GM19467 (cell line): Measurements from ENCODE around the gene ARHGEF12.

Experiments
- ATAC-seq: cut with Tn5 transposase; IDR thresholded peaks from one replicate; pipeline ENCODE4 v1.9.1; 2021; ENCODE audit warnings: mild to moderate bottlenecking, moderate library complexity; ENCODE audit not compliant: unreplicated experiment

Gene ARHGEF12

DNA sequence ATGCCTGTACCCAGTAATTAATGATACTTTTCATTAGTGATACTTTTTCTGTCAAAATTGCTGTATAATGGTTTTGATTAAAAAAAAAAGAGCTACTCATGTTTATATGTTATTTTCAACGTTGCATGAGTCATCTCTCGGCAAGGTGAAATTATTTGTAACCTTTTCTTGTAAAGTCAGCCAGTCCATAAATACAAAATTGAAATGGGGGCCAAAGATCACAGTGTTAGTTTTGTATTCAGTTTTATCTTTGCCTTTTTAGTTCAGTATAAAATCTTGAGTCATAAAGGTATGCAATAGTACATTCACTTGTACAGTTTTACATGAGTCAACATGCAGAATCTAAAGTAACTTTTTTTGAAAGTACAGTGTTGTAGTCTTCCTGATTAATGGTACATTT is 4.3 kb downstream of the ARHGEF12 start:
- no peak for ATAC-seq

DNA sequence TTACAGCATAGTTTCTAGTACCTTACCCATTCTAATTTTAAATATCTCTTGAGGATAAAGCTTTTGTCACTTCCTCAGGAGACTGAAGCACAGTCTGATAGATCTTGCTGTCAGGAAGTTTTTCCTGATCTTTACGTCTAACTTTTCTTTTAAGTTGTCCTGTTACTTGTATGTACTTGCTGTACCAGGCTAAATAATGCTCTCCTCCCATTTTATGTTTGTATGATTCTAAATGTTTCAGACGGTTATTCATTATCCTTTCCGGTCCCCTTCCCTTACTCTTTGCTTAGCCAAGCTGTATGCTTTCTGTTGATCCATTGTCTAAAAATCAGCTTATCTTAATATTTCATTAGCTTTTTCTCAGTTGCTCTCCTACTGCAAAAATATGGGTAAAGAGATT is 6.0 kb downstream of the ARHGEF12 start:
- no peak for ATAC-seq

DNA sequence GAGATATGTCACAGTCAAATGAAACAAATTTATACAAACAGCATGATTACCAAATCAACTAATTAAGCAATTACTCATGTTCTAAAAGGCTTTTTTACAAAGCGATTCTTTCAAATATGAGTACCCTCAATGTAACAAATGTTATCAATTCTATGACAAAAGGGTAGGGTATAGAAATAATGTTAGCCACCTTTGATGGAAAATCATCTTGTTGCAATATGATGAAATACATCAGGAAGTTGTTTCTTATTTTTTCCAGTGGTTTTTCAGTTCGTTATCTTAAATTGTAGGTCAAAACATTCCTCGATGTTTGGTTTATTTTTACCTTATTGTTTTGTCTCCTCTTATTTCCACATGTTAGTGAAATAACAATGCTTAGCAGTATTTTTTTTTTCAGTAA is 6.5 kb downstream of the ARHGEF12 start:
- ATAC-seq: no peak

DNA sequence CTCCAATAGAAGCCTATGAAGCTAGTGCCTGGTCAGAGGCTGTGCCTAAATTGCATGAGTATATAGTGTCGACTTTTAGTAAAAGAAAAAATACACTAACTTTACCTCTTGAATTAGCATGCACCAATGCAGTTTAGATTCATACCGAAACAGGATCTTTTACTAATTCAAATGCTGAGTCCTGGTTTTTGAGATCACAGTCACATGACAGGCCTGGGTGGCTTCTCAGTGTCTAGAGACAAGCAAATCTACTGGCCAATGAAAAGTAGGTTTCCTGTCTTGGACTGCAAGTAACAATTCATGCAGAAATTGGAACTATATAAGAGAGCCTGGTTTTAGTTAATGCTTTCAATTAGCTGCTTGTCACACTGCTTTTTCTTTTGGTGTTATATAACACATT is 7.2 kb downstream of the ARHGEF12 start:
- ATAC-seq: peak; percentile 43

DNA sequence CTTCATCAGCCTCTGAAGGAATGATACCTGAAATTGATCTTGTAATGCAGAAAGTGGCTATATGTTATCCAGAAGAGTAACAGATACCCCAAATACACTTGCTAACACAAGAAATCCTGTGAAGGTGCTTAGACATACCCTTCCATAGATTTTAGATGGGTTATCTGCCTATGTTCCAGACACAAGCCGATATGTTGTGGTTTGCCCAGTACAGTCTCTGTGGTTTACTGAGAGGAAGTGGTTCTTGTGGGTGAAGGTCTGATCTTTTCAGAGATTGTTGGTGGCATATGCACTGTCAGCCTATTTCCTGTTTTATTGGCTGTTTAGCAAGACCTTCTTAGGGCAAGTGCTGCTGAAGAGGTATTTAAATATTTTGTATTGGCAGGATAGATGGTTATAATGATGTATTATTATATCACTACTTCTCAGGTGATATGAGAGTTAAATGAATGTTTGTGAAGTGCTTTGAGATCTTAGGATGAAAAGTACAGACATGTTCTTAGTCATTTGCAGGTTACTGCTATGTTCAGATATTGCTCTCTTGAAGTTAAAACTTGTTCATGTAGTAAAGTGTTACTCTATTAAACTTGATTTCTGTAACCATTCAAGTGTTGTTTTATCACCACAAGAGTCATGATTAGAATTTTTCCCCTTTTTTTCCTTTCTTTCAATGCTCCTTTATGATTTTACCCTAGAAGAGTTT is 8.2 kb downstream of the ARHGEF12 start:
- peak; percentile 86 for ATAC-seq

DNA sequence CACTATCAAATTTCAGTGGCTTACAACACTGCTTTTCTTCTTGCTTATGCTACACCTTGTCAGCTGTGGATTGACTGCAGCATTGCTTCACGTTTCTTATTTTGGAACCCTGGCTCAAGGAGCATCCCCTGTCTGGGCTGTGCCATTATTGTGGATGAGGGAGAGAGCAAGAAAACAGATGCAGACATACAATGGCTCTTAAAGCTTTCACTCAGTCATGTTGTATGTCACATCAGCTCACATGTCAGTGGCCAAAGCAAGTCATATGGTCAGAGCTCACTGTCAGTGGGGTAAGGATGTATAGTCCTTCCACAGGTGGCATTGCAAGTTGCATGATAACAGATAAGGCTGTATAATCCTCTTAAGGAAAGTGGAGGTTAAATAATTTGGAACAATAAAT is 10.0 kb downstream of the ARHGEF12 start:
- ATAC-seq: no peak

DNA sequence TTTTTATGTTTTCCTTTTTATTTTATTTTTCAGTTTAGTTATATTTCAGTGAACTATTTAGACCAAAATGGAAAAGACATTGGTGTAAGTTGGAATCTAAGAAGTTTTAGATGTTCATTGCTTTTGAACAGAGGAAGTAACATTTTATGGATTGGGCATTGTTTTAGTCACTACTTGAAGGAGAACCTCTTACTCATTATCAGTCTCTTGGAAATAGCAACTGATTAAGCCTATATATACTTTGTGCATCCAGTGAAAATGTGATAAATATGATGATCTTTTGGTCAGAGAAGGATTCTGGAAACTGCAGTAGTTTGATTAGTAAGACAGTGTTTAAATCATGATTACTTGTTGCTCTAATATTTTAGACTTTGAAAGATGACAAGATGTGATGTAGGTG is 14.4 kb downstream of the ARHGEF12 start:
- no peak for ATAC-seq

DNA sequence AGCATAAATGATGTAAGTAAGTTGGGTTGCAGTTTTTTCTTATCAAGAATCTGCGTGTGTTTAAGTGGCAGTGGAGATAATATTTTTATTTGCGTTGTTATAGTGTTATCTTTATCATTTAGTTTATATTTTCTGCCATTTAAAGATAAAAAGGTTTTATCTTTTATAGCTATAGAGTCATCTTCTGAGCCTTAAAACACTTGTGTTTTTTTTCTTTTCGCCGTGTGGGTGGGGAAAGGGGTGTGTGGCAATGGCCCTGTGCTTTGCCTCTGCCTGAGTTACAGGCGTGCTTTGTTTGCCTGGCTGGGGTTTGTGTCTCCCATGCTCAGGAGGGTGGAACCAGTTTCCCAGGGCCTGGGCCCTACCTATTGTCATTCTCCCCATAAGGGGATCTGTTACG is 16.2 kb downstream of the ARHGEF12 start:
- ATAC-seq: no peak

DNA sequence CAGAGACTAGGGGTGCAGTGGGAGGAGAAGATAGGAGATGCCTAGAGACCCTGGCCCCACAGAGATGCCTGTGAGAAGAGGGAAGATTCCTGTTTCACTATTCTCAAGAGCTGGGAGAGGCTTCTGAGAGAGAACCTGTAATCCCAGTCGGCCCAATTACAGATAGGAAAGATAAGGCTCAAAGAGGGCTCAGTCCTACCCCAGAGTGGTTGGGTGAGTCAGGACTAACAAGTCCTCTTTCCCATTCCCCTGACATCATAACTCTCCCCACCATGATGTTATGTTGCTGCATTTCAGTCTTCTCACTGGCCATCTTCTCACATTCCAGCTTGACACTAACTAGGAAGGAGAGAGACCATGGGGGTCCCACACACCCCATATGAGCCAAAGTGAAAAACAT is 17.9 kb downstream of the ARHGEF12 start:
- no peak for ATAC-seq

DNA sequence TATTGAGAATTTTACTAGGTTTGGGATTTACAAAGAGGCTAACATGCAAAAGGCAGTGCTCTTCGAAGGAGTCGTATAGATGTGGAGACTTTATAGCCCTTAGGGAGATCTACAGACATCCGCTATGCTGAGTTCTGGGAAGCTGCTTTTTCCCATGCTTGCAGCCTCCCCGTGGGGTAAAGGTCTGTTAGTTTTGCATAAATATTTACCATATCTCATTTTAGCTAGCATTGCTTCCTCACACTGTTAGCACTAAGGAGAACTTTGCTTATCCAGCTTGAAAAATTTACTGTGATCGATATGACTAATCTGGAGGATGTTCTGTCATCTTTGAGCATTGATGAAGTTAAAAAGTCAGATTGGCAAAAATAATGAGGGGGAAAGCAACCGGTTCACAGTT is 18.6 kb downstream of the ARHGEF12 start:
- ATAC-seq: no peak

DNA sequence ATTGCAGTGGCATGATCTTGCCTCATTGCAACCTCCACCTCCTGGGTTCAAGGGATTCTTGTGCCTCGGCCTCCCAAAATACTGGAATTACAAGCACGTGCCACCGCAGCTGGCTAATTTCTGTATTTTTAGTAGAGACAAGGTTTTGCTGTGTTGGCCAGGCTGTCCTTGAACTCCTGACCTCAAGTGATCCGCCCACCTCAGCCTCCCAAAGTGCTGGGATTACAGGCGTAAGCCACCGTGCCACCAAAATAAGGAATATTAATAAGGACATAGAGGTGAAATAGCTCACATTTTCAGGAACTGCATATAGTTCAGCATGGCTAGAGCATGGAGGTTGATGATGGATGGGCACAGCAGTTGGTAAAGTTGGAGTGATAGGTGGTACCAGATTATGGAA is 21.4 kb downstream of the ARHGEF12 start:
- no peak for ATAC-seq

DNA sequence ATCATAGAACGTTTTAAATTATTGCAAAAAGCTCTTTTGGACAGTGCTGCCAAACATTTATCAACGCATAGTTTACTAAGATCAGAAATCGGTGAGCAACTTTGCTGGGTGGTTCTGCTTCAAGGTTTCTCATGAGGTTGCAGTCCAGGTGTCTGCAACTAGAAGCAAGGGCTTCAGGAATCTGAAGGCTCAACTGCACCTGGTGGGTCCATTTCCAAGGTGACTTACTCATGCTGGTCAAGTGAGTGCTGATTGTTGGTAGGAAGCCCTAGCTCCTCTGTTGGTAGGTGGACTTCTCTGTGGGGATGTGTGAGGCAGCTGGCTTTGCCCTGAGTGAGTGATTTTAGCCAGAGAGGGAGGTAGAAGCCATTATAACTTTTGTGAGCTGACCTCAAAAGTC is 22.5 kb downstream of the ARHGEF12 start:
- ATAC-seq: no peak

DNA sequence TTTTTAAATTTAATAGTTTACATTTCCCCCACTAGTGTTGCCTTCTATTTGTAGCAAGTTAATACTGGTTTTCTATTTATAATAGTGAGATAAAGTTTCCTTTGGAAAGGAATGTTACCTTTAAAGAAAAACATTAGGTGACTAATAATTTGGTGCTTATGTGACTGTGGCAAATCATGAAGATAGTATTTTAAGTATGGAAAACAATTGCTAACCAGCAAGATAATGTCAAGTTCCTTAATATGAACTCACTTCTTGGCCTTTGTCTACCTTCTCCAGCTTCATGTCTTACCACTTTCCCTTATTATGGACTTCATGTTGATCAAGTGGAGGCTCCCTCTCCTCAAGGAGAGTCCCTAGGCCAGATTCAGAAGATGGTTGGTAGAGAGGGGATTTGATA is 27.2 kb downstream of the ARHGEF12 start:
- ATAC-seq: no peak

DNA sequence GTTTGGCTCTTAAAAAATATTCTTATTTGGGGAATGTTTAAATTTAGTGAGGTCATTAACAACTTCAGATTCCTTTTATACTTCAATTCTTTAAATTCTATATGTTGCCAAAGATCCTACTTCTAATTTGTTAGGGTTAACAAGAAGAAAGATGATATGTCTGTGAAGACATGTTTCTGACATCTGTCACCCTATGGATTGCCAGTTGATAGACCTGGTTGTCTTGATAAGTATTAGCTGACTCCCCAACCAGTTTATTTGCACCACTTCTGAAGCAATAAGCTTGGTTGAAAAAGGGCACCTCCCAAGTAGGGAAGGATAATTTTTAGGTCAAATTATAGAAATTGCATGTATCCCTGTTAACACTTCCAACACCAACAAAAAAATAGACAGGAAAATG is 29.3 kb downstream of the ARHGEF12 start:
- no peak for ATAC-seq

DNA sequence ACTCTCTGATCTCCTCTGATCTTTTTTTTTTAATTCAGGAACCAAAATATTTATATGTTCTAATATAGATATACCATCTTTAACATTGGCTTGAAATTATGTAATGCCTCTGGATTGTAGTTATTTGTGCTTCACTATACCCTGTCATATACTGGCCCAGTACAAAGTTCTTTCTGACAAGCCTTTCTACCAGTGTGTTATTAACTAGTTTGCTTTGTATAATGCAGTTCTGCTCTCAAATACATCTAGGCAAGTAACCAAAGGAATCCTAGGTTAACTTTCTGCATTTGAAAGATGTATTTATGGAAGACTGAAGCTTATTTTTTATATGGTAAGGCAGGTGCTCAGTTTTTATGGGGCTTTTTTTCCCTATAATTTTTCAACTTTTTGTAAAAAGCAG is 36.1 kb downstream of the ARHGEF12 start:
- no peak for ATAC-seq

DNA sequence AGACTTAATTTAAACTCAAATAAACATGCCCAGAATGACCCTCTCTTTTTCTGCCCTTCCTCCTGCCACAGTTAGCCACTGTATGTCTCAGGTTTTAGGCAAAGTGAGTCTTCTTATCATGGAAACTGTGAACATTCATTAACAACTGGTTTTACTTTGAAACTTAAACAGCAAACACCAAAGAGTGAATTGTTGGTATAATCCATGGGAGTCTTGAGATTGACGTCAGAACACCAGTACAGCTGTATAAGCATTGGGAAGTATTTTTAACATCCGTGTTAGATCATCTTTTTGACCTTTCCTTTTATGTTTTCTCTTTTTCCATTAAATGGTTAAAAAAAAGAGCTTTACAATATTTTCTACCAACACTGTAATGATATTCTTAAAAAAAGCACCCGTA is 38.9 kb downstream of the ARHGEF12 start:
- no peak for ATAC-seq

DNA sequence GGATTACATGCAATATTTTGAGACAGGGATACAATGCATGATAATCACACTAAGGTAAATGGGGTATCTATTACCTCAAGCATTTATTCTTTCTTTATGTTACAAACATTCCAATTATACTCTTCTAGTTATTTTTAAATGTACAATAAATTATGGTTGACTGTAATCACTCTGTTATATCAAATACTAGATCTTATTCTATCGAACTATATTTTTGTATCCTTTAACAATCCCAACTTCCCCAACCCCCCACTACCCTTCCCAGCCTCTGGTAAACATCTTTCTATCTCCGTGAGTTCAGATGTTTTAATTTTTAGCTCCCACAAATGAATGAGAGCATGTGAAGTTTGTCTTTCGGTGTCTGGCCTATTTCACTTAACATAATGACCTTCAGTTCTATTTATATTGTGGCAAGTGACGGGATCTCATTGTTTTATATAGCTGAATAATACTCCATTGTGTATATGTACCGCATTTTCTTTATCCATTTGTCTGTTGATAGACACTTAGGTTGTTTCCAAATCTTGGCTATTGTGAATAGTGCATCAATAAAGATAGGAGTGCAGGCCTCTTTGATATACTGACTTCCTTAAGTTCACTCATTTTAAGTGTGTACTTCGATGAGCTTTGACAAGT is 40.5 kb downstream of the ARHGEF12 start:
- ATAC-seq: no peak

DNA sequence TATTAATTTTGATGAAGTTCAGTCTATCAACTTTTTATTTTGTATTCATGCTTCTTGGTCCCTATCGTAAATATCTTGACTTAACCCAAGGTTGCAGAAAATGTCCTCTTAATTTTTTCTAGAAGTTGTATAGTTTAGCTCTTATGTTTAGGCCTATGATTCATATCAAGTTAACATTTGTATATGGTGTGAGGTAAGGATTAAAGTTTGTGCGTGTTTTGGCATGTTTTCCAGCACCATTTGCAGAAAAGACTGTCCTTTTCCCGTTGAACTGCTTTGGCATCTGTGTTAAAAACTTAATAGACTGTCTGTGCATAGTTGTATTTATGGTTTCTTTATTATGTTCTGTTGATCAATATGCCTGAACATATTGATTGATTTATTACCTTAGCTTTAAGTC is 42.3 kb downstream of the ARHGEF12 start:
- no peak for ATAC-seq

DNA sequence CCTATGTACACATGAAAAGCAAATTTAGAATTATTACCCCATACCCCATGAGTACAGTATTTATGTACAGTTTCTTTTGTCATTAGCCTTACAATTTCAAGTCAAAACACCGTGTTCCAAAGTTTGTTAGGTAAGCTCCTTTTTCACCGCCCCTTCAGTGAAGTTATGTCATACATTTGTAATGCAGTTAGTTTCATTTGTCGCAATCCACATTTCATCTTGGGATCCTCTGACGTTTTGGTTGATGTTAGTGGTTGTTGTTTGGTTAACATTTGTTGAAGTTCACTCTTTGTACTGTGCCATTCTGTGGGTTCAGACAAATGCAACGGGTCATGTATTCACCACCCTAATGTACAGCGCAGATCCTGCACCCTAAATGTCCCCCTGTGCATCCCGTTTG is 45.2 kb downstream of the ARHGEF12 start:
- ATAC-seq: no peak

DNA sequence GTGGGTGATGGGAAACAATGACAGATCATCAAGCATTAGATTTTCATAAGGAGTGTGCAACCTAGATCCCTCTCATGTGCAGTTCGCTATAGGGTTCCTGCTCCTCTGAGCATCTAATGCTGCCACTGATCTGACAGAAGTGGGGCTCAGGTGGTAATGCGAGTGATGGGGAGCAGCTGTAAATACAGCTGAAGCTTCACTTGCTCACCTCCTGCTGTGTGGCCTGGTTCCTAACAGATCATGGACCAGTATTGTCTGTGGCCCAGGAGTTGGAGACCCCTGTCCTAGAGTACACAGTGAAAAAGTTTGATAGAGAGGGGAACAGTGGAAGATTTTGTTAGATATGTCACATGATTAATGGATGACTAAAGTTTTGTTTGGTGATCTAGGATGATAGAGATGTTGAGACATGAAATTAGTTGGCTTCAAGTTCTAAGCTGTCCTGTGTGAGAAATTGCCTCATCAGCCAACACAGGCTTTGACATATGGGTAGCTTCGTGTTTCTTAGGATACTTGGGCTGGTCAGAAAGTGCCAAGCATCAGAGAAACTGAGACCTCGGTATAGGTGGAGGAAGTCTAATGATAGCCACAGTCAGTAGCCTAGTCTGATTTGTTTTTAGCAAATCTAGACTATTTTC is 47.4 kb downstream of the ARHGEF12 start:
- ATAC-seq: no peak

DNA sequence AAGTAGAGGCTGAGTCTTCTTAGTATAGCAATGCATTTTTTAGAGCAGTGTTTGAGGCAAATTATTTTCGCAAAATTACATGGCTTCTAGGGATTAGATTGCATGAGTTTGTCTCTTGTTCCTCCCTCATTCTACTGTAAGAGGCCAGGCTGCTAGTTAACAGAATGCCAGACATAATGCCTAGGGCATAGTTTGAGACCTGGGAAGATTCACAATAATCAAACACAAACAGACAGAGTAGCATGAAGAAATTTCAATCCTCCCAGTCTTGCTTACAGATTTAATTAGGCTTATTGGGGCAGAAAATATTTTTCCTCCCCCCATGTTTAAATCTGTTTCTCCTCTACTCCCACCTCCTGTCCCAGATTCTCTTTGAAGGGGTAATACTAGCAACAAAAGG is 48.3 kb downstream of the ARHGEF12 start:
- ATAC-seq: no peak

DNA sequence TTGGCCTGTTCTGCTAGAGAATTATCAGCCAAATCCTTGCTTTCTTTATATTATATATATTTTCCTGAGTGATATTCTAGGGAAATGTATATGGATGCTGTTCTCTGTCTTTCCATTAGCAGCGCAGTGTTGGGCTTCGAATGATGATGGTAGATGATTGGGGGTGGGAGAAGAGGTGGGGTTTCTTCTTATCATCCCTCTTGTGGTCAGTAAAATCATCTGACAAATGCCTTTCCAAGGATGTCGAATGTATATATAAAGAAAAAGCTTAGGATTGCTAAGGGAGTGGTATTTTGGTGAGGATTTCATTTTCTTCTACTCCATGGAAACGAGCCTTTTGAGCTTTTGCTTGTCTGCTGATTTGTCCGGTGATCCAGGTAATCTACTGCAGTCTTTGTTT is 48.9 kb downstream of the ARHGEF12 start:
- no peak for ATAC-seq

DNA sequence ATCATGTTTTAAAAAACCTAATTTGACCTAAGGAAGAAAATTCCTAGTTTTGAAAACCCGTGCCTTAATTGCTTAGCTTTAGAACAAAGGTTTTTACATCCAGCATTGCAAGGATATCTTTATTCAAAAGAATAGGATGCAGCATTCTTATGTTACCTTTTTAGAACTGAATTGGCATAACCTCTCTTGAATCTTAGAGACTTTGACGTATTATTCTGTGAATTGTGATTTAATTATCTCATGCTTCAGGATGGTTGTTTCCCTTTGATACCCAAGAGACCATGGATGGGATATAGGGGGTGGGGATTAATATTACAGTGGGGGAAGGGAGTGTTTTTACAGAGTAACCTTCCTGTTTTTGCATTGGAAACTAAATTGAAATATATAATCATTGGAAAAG is 49.4 kb downstream of the ARHGEF12 start:
- ATAC-seq: no peak
